ENCODE data around the gene CNOT6.

CNOT6 gene

GRCh38 chr5:180467028-180467975, 26.9 kb upstream of the CNOT6 start:
- ChIA-PET CTCF (interaction anchor here (1.0 to 2.7 kb wide), 3 partner anchors 17 to 265 kb away, joined by 3 to 10 read pairs (median 4); no protein-coding TSS in a partner anchor), POLR2A (no interaction called here)
- no peak overlapping the region for H3K27ac ChIP-seq (ENCODE audit: extremely low read depth, low read depth, low read length)
- no peaks in the 10 kb centered on the region for H3K36me3 ChIP-seq (ENCODE audit: control insufficient read depth in 2 of 2, insufficient read depth in 1 of 2, low read length in 2 of 2)
- H3K4me3 ChIP-seq (ENCODE audit: low read depth, low read length) = no peak overlapping the region
- H3K4me1 ChIP-seq (ENCODE audit: control insufficient read depth, insufficient read depth, low read length) = no peaks in the 10 kb centered on the region
- TF ChIP-seq ZNF623 (tag by site-specific recombination; IDR thresholded peaks at IDR 0.05) (peak; percentile 46; the same call in 1 of the 2 replicates), SALL2 (tag by site-specific recombination; IDR thresholded peaks at IDR 0.05; ENCODE audit: borderline replicate concordance) (no peak), KLF8 (tag by site-specific recombination; IDR thresholded peaks at IDR 0.05) (no peak), ZNF404 (tag by site-specific recombination; IDR thresholded peaks at IDR 0.05) (no peak), ZNF558 (tag by site-specific recombination; IDR thresholded peaks at IDR 0.05) (no peak), KLF1 (tag by site-specific recombination; IDR thresholded peaks at IDR 0.05) (peak; percentile 89), ZNF280D (tag by site-specific recombination; IDR thresholded peaks at IDR 0.05) (no peak), ZFP3 (tag by site-specific recombination; IDR thresholded peaks at IDR 0.05; ENCODE audit: low read depth) (no peak), ZFP37 (tag by site-specific recombination; IDR thresholded peaks at IDR 0.05) (no peak), ZNF704 (tag by site-specific recombination; IDR thresholded peaks at IDR 0.05) (no peak)
- TF ChIP-seq, protein P1, sequence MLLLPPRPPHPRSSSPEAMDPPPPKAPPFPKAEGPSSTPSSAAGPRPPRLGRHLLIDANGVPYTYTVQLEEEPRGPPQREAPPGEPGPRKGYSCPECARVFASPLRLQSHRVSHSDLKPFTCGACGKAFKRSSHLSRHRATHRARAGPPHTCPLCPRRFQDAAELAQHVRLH (tag by site-specific recombination; IDR thresholded peaks at IDR 0.05) = no peak
- TF ChIP-seq, protein P2, sequence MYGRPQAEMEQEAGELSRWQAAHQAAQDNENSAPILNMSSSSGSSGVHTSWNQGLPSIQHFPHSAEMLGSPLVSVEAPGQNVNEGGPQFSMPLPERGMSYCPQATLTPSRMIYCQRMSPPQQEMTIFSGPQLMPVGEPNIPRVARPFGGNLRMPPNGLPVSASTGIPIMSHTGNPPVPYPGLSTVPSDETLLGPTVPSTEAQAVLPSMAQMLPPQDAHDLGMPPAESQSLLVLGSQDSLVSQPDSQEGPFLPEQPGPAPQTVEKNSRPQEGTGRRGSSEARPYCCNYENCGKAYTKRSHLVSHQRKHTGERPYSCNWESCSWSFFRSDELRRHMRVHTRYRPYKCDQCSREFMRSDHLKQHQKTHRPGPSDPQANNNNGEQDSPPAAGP (tag by site-specific recombination; IDR thresholded peaks at IDR 0.05) = no peak
- no peaks in the 10 kb centered on the region for H3K9me3 ChIP-seq (ENCODE audit: control insufficient read depth, insufficient read depth, low read depth, low read length)

DNA sequence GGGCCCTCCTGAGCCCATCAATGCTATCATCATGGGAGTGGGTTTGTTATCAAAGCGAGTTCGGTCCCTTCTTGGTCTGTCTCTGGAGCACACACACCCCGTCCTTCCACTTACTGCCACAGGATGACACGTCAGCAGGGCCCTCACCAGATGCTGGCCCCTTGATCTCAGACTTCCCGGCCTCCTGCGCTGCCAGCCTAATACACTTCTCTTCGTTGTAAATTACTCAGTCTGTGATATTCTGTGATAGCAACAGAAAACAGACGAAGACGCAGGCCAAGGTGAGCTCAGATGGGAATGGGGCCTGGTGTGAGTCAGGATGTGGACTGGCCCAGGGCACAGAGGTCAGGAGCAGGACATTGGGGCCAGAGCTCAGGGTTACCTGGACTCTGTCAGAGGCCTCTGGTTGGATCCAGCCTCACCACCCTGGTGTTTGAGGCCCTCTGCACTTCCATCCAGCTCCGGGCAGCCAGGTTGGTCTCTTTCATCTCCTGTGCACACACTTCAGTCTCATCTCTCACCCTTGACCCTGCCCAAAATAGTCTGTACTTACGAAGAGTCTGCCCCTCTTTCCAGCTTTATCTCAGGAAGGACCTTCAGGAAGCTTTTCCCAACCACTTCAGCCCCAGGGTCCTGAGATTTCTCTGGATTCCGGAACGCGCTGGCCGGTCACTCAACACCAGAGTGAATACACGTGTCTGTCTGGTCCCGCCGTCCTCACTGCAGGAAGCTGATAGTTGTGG, 26.0 kb upstream of the CNOT6 start:
- Histone ChIP-seq H3K4me1 (ENCODE audit: control insufficient read depth, insufficient read depth, low read length) (no peaks in the 10 kb centered on the region), H3K9me3 (ENCODE audit: control insufficient read depth, insufficient read depth, low read depth, low read length) (no peaks in the 10 kb centered on the region), H3K27ac (ENCODE audit: extremely low read depth, low read depth, low read length) (no peak overlapping the region), H3K36me3 (ENCODE audit: control insufficient read depth in 2 of 2, insufficient read depth in 1 of 2, low read length in 2 of 2) (no peaks in the 10 kb centered on the region), H3K4me3 (ENCODE audit: low read depth, low read length) (no peak overlapping the region)
- TF ChIP-seq GLIS1 (tag by site-specific recombination; IDR thresholded peaks at IDR 0.05) (no peak), ZBTB8A (tag by site-specific recombination; IDR thresholded peaks at IDR 0.05) (no peak), ZNF221 (tag by site-specific recombination; IDR thresholded peaks at IDR 0.05; ENCODE audit: borderline replicate concordance) (no peak), ZNF626 (tag by site-specific recombination; IDR thresholded peaks at IDR 0.05) (no peak), ZXDB (tag by site-specific recombination; IDR thresholded peaks at IDR 0.05) (no peak), ZNF514 (tag by site-specific recombination; IDR thresholded peaks at IDR 0.05) (no peak), ZNF560 (tag by site-specific recombination; IDR thresholded peaks at IDR 0.05; ENCODE audit: borderline replicate concordance) (no peak)
- ChIA-PET CTCF (interaction anchor here (1.3 kb wide), 1 partner anchor 266 kb away, joined by 4 read pairs; no protein-coding TSS in a partner anchor), POLR2A (no interaction called here)
